GM13976 (cell line): ENCODE measurements around the gene SAP30BP.

Source experiments
- DNase-seq: peaks from one replicate; pipeline ENCODE4 v3.0.0; 2012; ENCODE audit warnings: low spot score
- CTCF ChIP-seq: IDR thresholded peaks from 2 replicates; pipeline ENCODE4 v1.5.1; 2012; ENCODE audit warnings: borderline replicate concordance, mild to moderate bottlenecking; ENCODE audit not compliant: insufficient read depth; ENCODE audit errors: extremely low read depth, missing control alignments, control extremely low read depth
- in situ Hi-C: fragments of 300-500 bp; cut with MboI; formaldehyde crosslinking; loops from one replicate; pipeline ENCODE4 v1.12.0; 2022; ENCODE audit warnings: low sequenced_read_pairs, mixed read lengths, inconsistent platforms; ENCODE audit not compliant: unreplicated experiment

The SAP30BP gene

GRCh38 chr17:75628425-75628824 lies 38.7 kb upstream of the SAP30BP start:
- no peak for DNase-seq
- TF ChIP-seq CTCF = no peak

GRCh38 chr17:75629157-75629556 lies 38.0 kb upstream of the SAP30BP start:
- no peak for DNase-seq
- no peak for TF ChIP-seq CTCF
- in situ Hi-C loops = no loop called here

More at GRCh38 chr17:75628425-75628824, 38.7 kb upstream of the SAP30BP start:
- in situ Hi-C loops = no loop called here

GRCh38 chr17:75630071-75630917 lies 36.8 kb upstream of the SAP30BP start:
- in situ Hi-C loops = no loop called here
- no peak for TF ChIP-seq CTCF
- no peak for DNase-seq

- in situ Hi-C loops = no loop called here
- no peak for DNase-seq
Measured at GRCh38 chr17:75631353-75631752, 35.8 kb upstream of the SAP30BP start.

GRCh38 chr17:75632428-75632827 lies 34.7 kb upstream of the SAP30BP start:
- DNase-seq = no peak
- in situ Hi-C loops = no loop called here
- TF ChIP-seq CTCF = no peak

More at GRCh38 chr17:75631353-75631752, 35.8 kb upstream of the SAP30BP start:
- no peak for TF ChIP-seq CTCF

- peak; percentile 96 for DNase-seq
- in situ Hi-C loops = no loop called here
- TF ChIP-seq CTCF = peak; percentile 91
Measured at GRCh38 chr17:75632863-75633485, 34.2 kb upstream of the SAP30BP start, which contains the start of gene SMIM5. TSS of gene SMIM5 (plus strand) at chr17:75633434. CDS start at chr17:75640202, 6,768 bp downstream.
